HAP-1 (cell line): ENCODE data around the gene MFN2.
A peak's percentile ranks its signal among the peaks of the same experiment; 100 is the strongest.

Experiments used
- DNase-seq, 2 experiments: peaks; one replicate each; pipeline ENCODE4 v3.0.0-alpha.2; 2016 to 2020; ENCODE audit warnings: low spot score in 2 of 2
- H3K27me3 ChIP-seq: fragments of 250-450 bp; sonication (Bioruptor Pico); 2 replicates; pipeline ENCODE4 v1.5.1; 2020; ENCODE audit warnings: low read depth, mild to moderate bottlenecking, moderate library complexity
- H3K36me3 ChIP-seq: fragments of 250-450 bp; sonication (Bioruptor Pico); replicated peaks from 2 replicates; pipeline ENCODE4 v1.5.1; 2020; ENCODE audit warnings: mild to moderate bottlenecking
- H3K4me1 ChIP-seq: fragments of 250-450 bp; sonication (Bioruptor Pico); 2 replicates; pipeline ENCODE4 v1.5.1; 2020; ENCODE audit warnings: mild to moderate bottlenecking
- H3K4me3 ChIP-seq: fragments of 250-450 bp; sonication (Bioruptor Pico); 2 replicates; pipeline ENCODE4 v1.5.1; 2020; ENCODE audit warnings: mild to moderate bottlenecking, moderate library complexity
- H3K9me3 ChIP-seq: fragments of 250-450 bp; sonication (Bioruptor Pico); 2 replicates; pipeline ENCODE4 v1.5.1; 2020; ENCODE audit warnings: mild to moderate bottlenecking, moderate library complexity
- in situ Hi-C: fragments of 300-500 bp; cut with MboI; formaldehyde crosslinking; loops from 3 replicates; pipeline ENCODE4 v1.14.3; 2020; ENCODE audit warnings: low sequenced_read_pairs, inconsistent platforms, mixed read lengths

The MFN2 gene

GRCh38 chr1:11946647-11947046 is 33.6 kb upstream of the MFN2 start:
- Histone ChIP-seq H3K4me1 (no peaks in the 10 kb centered on the region), H3K4me3 (no peak overlapping the region), H3K9me3 (no peaks in the 10 kb centered on the region; the same call in 1 of the 2 replicates), H3K36me3 (peaks cover 23% of the 10 kb centered on the region), H3K27me3 (no peaks in the 10 kb centered on the region)
- in situ Hi-C loops = no loop called here
- DNase-seq = no peak

GRCh38 chr1:11948822-11949458 is 31.3 kb upstream of the MFN2 start:
- peak in 1 of 2 experiments; percentile 64 for DNase-seq
- Histone ChIP-seq H3K4me3 (no peak overlapping the region), H3K4me1 (no peaks in the 10 kb centered on the region), H3K9me3 (no peaks in the 10 kb centered on the region; the same call in 1 of the 2 replicates), H3K27me3 (no peaks in the 10 kb centered on the region), H3K36me3 (peaks cover 27% of the 10 kb centered on the region)
- in situ Hi-C loops = no loop called here

- no peaks in the 10 kb centered on the region for H3K27me3 ChIP-seq
- H3K9me3 ChIP-seq = no peaks in the 10 kb centered on the region; the same call in 1 of the 2 replicates
- peaks cover 29% of the 10 kb centered on the region for H3K36me3 ChIP-seq
- no peak for DNase-seq
- in situ Hi-C loops = no loop called here
- no peaks in the 10 kb centered on the region for H3K4me1 ChIP-seq
- no peak overlapping the region for H3K4me3 ChIP-seq
Observed at GRCh38 chr1:11951901-11952300, 28.3 kb upstream of the MFN2 start.

DNA sequence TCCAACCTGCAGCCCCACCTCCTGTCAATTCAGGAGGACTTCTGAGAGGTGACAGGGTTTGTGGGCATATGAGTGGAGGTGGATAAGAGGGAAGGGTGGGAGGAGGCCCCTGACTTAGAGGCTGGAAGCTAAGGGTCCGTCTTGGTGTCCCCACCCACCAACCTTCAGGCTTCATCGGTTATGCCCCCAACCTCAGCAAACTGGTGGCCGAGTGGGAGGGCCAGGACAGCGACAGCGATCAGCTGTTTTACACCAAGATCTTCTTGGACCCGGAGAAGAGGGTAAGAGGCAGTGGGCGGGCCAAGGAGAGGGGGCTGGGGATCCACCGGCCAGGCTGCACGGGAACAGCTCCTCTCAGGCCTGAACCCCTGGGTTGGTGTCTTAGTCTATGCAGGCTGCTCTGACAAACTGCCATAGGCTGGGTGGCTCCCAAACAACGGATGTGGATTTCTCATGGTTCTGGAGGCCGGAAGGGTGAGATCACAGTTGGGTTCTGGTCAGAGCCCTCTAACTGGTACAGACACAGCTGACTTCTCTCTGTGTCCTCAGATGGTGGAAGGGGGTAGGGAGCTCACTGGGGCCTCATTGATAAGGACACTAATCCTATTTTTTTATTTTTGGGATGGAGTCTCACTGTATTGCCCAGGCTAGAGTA is 27.7 kb upstream of the MFN2 start:
- H3K4me3 ChIP-seq = no peak overlapping the region
- H3K9me3 ChIP-seq = no peaks in the 10 kb centered on the region; the same call in 1 of the 2 replicates
- no peaks in the 10 kb centered on the region for H3K27me3 ChIP-seq
- DNase-seq = no peak
- in situ Hi-C loops = no loop called here
- H3K36me3 ChIP-seq = peaks cover 33% of the 10 kb centered on the region
- H3K4me1 ChIP-seq = no peaks in the 10 kb centered on the region

DNA sequence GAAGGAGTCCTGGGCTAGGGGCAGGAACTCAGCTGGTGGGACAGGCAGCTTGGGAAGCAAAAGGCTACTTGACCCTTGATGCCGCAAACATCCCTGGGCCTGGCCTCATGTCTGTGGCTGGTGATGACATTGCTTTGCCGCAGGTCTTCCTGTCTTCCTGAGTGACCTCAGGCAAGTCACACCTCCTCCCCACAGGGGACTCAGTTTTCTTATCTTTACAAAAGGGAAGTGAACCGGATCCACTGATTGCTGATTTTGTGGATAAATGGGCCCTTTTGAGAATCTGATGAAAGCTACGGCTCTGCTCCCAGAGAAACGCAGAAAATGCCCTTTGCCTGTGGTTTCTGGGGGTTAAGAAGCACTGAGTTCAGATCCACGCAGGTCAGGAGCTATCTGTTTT is 25.0 kb upstream of the MFN2 start:
- Histone ChIP-seq H3K9me3 (no peaks in the 10 kb centered on the region), H3K36me3 (peaks cover 38% of the 10 kb centered on the region), H3K27me3 (no peaks in the 10 kb centered on the region), H3K4me3 (no peak overlapping the region), H3K4me1 (no peaks in the 10 kb centered on the region)
- in situ Hi-C loops = no loop called here
- no peak for DNase-seq

DNA sequence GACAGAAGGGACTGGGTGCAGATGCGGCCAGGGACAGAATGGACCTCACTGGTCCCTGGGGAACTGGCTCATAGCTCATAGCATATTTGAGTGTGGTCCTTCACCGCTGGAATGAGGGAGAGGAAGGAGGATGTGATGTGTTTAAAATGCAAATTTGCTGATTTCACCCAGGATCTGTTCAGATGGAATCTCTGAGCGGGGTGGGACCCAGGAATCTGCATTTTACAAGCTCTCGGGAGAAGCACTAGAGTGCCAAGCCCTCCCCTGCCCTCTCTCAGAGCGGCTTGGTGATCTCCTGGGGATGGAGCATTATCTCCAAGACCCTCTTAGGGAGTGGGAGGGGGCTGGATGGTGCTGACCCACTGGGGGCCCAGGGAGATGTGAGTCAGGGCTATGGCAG is 22.8 kb upstream of the MFN2 start:
- H3K9me3 ChIP-seq = no peaks in the 10 kb centered on the region
- H3K27me3 ChIP-seq = no peaks in the 10 kb centered on the region
- H3K4me3 ChIP-seq = no peak overlapping the region
- in situ Hi-C loops = no loop called here
- peaks cover 44% of the 10 kb centered on the region for H3K36me3 ChIP-seq
- no peak for DNase-seq
- H3K4me1 ChIP-seq = no peaks in the 10 kb centered on the region

DNA sequence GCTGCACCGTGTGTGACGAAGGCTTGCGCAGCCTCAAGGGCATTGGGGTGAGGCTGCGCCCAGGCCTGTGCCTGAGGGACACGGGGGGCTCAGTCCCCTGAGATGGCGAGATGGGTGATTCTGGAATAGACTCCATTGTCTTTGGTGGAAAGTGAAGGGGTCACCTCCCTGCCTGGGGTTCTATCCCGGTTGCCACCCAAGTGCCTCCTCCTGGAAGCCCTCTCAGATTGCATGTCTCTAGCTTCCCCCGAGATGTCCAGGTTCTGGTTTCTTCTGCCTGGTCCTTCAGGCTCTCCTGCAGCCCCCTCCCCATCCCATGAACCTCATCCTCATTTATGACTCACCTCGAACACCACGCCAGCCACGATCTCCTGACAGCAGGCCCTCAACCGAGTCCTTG is 22.3 kb upstream of the MFN2 start:
- no peaks in the 10 kb centered on the region for H3K9me3 ChIP-seq
- H3K27me3 ChIP-seq = no peaks in the 10 kb centered on the region
- DNase-seq = no peak
- H3K4me3 ChIP-seq = no peak overlapping the region
- peaks cover 45% of the 10 kb centered on the region for H3K36me3 ChIP-seq
- in situ Hi-C loops = no loop called here
- no peaks in the 10 kb centered on the region for H3K4me1 ChIP-seq

DNA sequence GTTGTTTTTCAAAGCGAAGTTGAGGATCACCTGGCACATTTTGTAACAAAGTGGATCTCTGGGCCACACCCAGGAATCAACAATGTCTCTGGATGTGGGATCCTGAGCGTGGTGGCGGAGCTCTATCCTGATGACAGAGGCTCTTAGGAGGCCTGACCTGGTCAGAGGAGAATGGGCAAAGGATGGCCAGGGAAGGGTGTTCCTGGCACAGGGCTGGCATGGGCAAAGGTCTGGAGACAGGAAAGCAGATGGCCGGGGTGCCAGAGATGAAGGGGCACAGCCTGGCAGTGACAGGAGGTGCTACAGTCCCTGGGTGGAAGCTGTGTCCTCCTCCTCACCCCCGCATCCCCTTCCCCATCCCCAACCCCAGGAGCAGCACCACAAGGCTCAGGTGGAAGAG is 20.0 kb upstream of the MFN2 start:
- H3K4me3 ChIP-seq = no peak overlapping the region
- H3K27me3 ChIP-seq = no peaks in the 10 kb centered on the region
- H3K9me3 ChIP-seq = no peaks in the 10 kb centered on the region
- no peak for DNase-seq
- peaks cover 56% of the 10 kb centered on the region for H3K36me3 ChIP-seq
- in situ Hi-C loops = no loop called here
- H3K4me1 ChIP-seq = no peaks in the 10 kb centered on the region

- DNase-seq = no peak
- Histone ChIP-seq H3K9me3 (no peaks in the 10 kb centered on the region), H3K4me1 (no peaks in the 10 kb centered on the region), H3K4me3 (no peak overlapping the region), H3K36me3 (peaks cover 60% of the 10 kb centered on the region), H3K27me3 (no peaks in the 10 kb centered on the region)
- in situ Hi-C loops = no loop called here
Observed at GRCh38 chr1:11960715-11961114, 19.5 kb upstream of the MFN2 start.

DNA sequence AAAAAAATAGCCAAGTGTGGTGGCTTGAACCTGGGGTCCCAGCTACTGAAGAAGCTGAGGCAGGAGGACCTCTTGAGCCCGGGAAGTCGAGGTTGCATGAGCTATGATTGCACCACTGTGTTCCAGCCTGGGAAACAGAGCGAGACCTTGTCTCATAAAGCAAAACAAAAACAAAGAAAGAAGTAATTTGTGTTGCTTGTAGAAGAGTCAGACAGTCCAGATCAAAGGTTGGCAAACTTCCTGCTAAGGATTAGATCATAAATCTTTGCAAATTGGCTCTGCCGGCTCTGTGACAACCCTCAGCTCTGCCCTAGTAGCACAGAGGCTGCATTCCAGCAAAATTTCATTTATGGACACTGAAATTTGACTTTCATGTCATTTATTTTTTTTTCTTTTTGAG is 19.0 kb upstream of the MFN2 start:
- no peak for DNase-seq
- no peak overlapping the region for H3K4me3 ChIP-seq
- in situ Hi-C loops = no loop called here
- no peaks in the 10 kb centered on the region for H3K27me3 ChIP-seq
- no peaks in the 10 kb centered on the region for H3K9me3 ChIP-seq
- peaks cover 63% of the 10 kb centered on the region for H3K36me3 ChIP-seq
- H3K4me1 ChIP-seq = no peaks in the 10 kb centered on the region

DNA sequence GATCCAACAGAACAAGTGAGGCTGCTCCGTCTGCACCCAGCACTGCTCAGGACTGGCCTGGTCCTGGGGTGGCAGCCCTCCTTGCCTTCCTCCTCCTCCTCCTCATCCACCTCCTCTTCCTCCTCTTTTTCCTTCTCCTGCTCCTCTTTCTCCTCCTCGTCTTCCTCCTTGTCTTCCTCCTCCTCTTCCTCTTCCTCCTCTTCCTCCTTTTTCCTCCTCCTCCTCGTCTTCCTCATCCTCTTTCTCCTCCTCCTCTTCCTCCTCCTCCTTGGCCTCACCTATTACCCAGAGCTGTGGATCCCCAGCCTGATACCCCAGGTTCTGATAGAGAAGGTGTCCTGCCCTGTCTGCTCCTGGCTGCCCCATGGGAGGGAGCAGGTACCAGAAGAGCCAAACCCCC is 16.6 kb upstream of the MFN2 start:
- peaks cover 41% of the 10 kb centered on the region for H3K36me3 ChIP-seq
- in situ Hi-C loops = no loop called here

DNA sequence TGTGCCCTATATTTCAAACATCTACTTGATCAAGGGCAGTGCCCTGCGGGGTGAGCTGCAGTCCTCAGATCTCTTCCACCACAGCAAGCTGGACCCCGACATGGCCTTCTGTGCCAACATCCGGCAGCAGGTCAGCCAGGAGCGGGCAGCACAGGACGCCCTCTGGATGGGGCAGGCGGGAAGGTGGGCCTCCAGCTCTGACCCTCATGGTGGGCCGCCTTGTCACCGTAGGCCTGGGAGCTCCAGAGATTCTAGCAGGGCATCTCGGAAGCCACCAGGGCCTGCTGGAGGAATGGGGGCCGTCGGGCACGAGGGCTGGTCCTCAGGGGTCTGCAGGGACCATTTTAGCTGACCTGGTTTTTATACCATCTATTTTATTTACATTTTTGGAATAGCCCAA is 15.6 kb upstream of the MFN2 start:
- H3K4me1 ChIP-seq = no peaks in the 10 kb centered on the region
- H3K4me3 ChIP-seq = no peak overlapping the region
- no peaks in the 10 kb centered on the region for H3K9me3 ChIP-seq
- H3K36me3 ChIP-seq = peaks cover 38% of the 10 kb centered on the region
- DNase-seq = no peak
- no peaks in the 10 kb centered on the region for H3K27me3 ChIP-seq
- in situ Hi-C loops = no loop called here

More for the DNA sequence above, 16.6 kb upstream of the MFN2 start:
- Histone ChIP-seq H3K4me3 (no peak overlapping the region), H3K4me1 (no peaks in the 10 kb centered on the region), H3K27me3 (no peaks in the 10 kb centered on the region), H3K9me3 (no peaks in the 10 kb centered on the region)
- no peak for DNase-seq

- H3K9me3 ChIP-seq = no peaks in the 10 kb centered on the region
- peak; percentile 4 to 29 for DNase-seq
- in situ Hi-C loops = no loop called here
- H3K4me1 ChIP-seq = no peaks in the 10 kb centered on the region
- H3K36me3 ChIP-seq = peaks cover 24% of the 10 kb centered on the region
- H3K27me3 ChIP-seq = no peaks in the 10 kb centered on the region
- no peak overlapping the region for H3K4me3 ChIP-seq
Observed at GRCh38 chr1:11967028-11967547, 13.2 kb upstream of the MFN2 start.

- peaks cover 19% of the 10 kb centered on the region for H3K36me3 ChIP-seq
- H3K4me1 ChIP-seq = no peaks in the 10 kb centered on the region
- no peak overlapping the region for H3K4me3 ChIP-seq
- DNase-seq = no peak
- H3K27me3 ChIP-seq = no peaks in the 10 kb centered on the region
- H3K9me3 ChIP-seq = no peaks in the 10 kb centered on the region
- in situ Hi-C loops = no loop called here
Observed at GRCh38 chr1:11970441-11971185, 9.6 kb upstream of the MFN2 start.
